GM18909 (cell line): ENCODE results near the gene PRMT1.
"Not testable (repeated sequence)": the region's sequence is repeated elsewhere in the genome, so short reads cannot be mapped to it uniquely, and the experiment has no call there.

ENCODE experiments used
- ATAC-seq: cut with Tn5 transposase; IDR thresholded peaks from one replicate; pipeline ENCODE4 v1.9.1; 2021; ENCODE audit warnings: mild to moderate bottlenecking; ENCODE audit not compliant: unreplicated experiment, poor library complexity

Gene PRMT1

GRCh38 chr19:49677231-49677900 is at the start of gene PRMT1:
PRMT1 (plus strand) TSS chr19:49677271; CDS start chr19:49677281, 10 bp downstream.
- peak; percentile 16 for ATAC-seq

DNA sequence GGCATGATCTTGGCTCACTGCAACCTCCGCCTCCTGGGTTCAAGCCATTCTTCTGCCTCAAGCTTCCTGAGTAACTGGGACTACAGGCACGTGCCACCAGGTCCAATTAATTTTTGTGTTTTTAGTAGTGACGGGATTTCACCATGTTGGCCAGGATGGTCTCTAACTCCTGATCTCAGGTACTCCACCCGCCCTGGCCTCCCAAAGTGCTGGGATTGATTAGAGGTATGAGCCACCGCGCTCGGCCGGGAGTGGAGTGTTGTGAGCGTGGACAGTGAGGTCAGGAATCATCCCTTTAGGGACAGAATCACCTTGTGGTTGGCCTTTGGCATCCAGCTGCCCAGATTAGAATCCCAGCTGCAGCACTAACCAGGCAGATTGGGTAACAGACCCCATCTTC is 47.4 kb upstream of the PRMT1 start:
- ATAC-seq: no peak

DNA sequence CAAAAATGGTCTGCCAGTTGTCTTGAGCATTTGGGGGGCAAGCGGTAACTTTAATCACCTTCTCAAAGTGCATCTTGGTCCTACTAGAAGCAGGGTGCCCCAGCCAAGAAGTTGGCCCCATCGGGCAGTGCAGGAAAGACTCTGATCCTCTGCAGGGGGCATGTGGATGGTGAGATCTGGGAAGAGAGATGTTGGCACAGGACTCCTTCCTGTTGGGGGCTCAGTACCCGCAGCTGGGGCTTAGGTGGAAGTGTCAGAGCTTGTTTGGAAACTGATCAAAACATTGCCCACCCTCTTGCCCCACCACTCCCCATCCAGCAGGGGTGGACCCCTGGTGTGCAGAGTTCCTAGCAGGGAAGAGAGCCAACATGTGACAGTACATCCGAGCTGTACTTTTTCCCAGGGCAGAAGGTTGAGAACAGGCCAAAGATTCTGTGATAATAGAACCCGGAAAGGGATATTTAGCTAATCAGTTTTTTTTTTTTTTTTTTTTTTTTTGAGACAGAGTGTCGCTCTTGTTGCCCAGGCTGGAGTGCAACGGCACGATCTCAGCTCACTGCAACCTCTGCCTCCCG is 46.0 kb upstream of the PRMT1 start:
- ATAC-seq: no peak

DNA sequence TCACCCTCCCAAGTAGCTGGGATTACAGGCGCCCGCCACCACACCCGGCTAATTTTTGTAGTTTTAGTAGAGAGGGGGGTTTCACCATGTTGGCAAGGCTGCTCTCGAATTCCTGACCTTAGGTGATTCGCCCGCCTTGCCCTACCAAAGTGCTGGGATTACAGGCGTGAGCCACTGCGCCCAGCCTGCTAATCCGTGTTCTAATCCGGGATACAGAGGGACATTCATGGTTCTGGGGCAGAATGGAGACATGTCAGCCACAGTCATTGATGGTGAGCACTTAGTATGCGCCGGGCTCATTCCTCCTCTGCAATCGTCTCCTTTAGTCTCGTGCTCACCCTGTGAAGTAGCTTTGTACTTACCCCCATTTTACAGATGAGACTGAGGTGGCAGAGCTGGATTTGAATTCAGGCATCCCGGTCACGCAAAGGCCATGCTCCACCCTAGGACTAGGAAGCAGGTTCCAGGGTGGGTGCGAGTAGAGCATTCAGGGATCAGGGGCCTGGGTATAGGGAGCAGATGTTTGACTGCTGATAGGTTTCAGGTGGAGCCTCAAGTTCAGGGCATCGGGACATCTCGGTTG is 45.4 kb upstream of the PRMT1 start:
- no peak for ATAC-seq

DNA sequence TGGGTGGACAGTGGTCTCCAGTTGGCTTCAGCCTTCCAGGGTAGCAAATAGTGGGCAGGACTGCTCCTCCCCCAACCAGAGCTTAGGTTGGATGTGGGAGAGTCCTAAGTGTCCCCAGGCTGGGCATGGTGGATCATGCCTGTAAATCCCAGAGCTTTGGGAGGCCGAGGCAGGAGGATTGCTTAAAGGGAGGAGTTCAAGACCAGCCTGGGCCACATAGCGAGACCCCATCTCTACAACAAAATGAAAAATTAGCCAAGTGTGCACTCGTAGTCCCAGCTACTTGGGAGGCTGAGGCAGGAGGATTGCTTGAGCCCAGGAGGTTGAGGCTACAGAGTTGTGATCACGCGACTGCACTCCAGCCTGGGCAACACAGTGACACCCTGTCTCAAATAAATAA is 44.5 kb upstream of the PRMT1 start:
- no peak for ATAC-seq

- not testable (repeated sequence) for ATAC-seq
Measured at GRCh38 chr19:49633273-49633672, 43.8 kb upstream of the PRMT1 start.

- no peak for ATAC-seq
Measured at GRCh38 chr19:49635530-49636232, 41.4 kb upstream of the PRMT1 start.

GRCh38 chr19:49636233-49636932 is 40.7 kb upstream of the PRMT1 start:
- ATAC-seq: no peak

- no peak for ATAC-seq
Measured at GRCh38 chr19:49637821-49638738, 39.0 kb upstream of the PRMT1 start.

DNA sequence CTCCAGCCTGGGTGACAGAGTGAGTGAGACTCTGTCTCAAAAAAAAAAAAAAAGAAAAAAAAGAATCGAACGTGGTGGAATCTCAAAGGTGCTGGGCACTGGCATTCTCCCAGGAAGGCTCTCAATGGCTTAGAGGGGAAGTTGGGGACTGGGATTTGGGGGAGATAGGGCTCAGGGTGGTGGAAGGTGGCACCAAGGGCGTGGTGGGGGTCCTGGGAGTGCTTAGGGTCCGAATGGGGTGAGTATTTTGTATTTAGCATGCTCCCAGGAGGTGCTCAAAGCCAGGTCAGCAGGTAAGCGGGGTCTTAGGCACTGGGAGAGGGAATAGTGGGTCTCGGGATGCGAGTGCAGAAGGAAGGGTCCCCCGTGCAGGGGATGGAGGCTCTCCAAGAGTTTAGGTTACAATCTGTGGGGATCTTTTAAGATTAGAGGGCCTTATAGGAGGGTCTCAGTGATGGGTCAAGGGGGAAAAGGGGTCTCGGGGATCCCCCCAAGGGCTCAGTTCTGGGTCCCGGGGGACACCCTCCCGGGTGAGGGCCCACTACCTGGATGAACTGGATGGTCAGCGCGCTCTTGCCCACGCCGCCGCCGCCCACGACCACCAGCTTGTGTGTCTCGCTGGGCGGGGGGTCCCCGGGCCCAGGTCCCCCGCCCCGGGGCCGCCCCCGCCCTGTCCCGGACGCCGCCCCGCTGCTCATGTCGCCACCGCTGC is 37.5 kb upstream of the PRMT1 start:
- no peak for ATAC-seq

- ATAC-seq: peak; percentile 68
Measured at GRCh38 chr19:49640113-49640898, 36.8 kb upstream of the PRMT1 start, which contains the start of gene RRAS. RRAS (minus strand) TSS chr19:49640143; CDS start chr19:49640098, 45 bp downstream.

DNA sequence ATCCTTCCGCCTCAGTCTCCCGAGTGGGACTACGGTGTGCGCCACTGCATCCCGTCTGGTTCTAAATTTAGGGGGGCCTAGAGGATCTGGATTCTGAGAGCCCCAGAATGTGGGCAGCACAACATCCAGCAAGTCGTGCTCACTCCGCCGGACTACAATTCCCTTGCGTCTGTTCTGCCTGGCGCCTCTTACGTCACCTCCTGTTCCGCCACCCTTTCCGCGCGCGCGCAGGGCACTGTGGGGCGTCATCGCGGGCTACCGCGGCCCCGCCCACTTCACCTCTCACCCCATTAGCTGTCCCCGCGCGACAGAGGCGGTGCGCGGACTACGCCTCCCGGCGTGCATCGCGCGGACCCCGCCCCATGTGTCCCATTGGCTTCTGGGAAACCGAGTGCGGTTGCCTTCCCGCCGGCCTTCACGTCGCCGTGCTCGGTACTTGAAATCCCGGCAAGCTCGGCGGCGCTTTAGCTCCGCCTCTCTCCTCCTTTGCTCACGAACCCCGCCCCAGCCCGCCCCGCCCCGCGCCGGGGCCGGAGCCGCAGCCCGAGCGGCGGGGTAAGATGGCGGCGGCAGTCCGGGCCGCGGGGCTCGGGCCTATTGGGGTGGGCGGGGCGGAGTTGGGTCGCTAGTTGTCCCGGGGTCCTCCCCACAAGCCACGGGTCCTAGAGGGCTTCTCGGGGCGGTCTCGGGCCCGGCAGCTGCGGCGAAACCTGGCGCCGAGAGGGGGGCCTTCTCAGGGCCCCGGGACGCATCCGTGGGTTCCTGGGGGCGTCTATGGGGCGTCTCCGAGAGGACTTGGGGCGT is 35.2 kb upstream of the PRMT1 start, which contains the start of gene SCAF1:
Gene SCAF1, plus strand, starts transcription at position 522 of the 804 bp plus-strand sequence. CDS start 2,818 bp downstream, outside the sequence.
- ATAC-seq: peak; percentile 60

DNA sequence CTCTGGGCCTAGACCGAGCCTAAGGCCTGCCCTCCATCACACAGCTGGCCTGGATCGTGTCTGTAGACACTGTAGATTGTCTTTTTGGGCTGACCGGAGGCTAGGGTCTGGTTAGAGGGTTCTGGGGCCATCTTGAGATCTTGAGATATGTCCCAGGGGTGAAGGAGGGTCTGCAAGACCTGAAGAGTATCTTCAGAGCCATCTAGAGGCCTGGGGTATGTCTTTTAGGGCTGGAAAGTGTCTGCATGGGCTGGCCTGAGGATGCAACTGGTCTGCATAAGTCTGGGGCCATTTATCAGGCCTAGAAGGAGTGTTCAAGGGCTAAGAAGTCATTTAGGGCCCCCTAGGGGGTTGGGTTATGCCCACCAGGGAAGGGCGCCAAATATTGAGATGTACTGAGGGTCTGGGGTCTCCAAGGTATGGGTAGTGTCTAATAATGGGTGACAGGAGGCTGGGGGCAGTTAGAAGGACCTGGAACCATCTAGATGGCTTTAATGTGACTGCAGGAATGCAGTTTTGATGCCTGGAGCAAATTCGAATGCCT is 34.5 kb upstream of the PRMT1 start:
- ATAC-seq: no peak

DNA sequence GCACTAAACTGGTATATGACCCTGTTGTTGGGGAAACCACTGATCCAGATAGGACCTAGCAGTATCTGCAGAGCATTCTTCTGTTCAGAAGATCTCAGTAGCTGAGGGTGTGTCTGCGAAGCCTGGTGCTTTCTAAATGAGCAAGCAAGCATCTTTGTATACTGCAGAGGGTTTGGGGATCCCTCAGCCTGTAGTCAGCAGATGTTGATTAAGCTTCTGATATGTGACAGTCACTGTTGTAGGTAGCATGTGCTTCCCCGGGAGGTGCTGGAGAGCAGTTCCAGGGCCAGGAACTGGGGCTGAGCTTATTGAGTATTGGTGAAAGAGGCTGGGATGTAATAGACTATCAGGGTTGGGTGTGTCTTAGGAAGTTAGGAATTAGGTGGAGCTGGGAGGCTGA is 33.6 kb upstream of the PRMT1 start:
- no peak for ATAC-seq

DNA sequence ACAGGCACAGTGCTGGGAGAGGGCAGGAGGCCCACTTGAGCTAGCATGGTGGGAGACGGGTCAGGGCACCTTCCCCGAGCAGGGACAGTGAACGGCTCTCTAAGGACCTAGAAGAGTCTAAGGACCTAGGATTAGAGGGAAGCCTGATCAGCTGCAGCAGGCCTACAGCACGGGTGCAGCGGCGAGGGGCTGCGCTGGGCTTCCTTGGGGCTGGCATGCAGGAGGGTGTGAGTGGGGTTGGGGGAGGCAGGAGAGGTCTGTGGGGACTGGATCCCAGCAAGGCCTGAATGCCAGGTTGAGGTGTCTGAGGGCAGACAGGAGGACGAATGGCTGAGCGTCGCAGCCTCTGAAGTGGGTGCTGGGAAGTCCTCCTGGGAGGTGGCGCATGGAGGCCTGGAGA is 31.5 kb upstream of the PRMT1 start:
- no peak for ATAC-seq

- ATAC-seq: no peak
Measured at GRCh38 chr19:49645995-49646394, 31.1 kb upstream of the PRMT1 start.

- ATAC-seq: no peak
Measured at GRCh38 chr19:49646586-49646985, 30.5 kb upstream of the PRMT1 start.
